ENCODE measurements around the gene WNK4.

Gene WNK4

DNA sequence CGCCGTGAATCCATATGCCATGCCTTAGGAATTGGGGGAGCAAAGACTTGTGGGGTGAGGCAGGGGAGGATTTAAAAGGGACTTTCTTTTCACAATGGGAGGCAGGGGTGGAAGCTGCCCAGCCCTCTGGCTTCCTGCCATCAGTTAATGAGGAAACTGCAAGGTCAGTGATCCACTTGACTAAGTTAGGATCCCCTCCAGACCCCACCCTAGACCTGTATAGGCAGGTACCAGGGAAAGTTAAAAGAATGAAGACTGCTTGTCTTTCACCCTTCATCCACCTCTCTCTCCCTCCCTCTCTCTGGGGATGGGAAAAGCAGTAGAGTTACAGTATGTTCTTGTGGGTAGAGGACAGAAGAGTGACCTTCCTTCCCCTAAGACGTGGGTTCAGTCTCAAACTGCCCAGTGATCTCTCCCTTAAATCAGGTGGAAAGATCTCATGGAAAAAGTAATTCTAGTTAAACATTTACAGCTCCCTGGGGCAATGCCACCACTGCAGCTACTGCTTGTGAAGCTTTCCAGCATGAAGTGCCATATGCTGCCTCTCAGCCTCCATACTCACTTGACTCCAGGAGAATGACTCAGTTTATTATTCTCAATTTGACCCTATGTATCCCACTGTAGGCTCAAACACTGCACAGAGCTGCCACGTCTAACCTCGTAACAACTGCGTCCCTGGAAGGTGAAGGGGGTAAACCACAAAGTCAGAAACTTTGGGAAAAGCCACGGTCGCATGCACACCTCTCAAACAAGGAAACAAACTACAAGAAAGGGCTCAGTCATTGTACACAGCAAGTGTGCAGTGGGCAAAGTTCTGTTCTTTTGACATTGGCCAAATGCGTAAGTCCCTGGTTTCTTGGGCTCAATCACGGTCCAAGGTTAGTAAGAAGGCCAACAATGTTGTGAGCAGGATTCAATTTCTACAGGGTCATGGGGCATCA lies 16.9 kb downstream of the WNK4 start:
- no peak for DNase-seq

GRCh38 chr17:42798011-42798382 lies 17.6 kb downstream of the WNK4 start:
- no peak for DNase-seq

GRCh38 chr17:42798383-42799380 lies 18.3 kb downstream of the WNK4 start, which contains the start of the genes CNTD1 and COA3:
CNTD1 (plus strand) TSS chr17:42798861; CDS start chr17:42799068, 207 bp downstream.
COA3 (minus strand) TSS chr17:42798704; CDS start chr17:42798681, 23 bp downstream.
- peak; percentile 86 for DNase-seq

DNA sequence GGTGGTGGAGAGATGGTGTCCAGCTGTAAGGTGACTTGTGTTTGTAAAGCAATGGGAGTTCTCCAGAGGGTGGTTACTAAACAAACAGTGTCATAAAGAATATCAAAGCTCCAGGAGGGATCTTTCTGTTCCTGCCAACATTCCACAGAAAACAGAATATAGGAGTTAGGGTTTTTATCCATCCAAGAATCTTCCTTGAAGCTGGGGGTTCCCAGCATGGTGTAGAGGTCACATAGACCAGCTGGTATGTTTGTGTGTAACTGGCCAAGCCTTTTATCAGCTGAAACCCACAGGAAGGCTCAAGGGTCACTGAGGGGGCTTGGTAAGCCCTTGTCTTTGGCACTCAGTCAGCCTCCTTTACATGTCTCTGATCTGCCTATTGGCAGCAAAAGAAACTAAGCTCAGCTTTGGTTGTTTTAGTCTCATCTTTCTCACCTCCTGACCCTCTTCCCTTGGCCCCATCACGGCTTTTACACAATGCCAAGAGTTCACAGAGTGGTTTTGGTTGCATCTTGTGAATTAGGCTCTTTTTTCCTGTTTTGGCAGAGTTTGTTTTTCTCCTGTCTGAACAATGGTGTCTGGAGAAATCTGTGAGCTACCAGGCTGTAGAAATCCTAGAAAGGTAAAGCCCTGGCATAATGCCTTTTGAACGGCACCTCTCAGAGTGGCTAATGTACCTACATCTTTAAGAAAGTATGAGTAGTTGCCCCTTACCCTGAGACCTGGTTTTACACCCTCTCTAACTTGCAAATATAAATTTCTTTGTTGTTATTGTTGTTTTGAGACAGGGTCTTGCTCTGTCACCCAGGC lies 22.9 kb downstream of the WNK4 start:
- no peak for DNase-seq

- DNase-seq = no peak
These were observed 24.5 kb downstream of the WNK4 start for GRCh38 chr17:42804918-42805367.

DNA sequence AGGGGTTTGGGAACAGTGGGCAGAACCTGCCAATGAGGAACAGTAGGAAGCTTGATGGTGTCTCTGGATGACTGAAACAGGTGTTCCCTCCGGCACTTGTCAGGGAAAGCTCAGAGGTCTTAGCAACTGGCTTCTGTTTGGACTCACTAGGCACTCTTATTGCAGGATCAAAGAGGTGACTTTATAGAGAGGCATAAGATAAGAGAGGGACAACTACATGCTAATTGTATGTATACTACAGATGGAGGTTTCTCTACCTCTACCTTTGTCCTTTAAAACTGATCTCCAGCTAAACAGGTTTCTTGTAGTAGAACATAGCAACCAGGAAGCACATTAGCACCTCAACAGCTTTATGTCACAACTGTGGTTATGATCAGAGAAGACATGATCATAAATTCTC lies 25.8 kb downstream of the WNK4 start:
- no peak for DNase-seq

GRCh38 chr17:42809250-42809649 lies 28.8 kb downstream of the WNK4 start:
- DNase-seq = peak; percentile 74

DNA sequence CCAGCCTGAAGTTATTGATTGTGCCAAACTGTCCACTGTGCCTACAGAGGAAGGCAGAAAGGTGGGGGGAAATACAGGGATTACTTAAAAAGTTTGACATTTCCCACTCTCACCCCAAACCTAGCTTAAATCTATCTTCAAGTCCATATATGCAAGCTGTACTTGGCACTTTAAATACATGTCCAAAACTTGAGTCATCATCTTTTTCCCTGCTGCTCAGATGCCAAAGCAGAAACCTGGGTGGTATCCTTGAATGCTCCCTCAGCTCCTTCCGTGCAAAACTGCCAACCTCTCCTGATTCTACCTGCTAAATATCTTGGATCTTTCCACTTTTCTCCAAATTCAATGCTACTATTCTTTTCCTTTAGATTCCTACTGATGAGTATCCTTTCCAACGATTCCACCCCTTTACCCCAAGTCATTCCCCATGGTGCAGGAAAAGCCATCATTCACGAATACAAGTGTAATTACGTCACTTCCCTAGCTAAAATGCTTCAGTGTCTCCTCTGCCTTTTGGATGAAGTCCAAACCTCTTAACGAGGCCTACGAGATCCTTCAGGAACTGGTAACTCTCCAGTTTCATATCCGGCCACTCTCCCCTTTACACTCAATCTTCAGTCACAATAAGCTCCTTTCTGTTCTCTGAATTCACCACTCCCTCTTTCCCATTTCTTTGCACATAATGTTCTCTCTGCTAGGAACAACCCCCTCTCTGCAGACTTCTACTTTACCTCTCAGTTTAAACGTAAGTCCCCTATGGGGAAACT lies 34.4 kb downstream of the WNK4 start:
- peak; percentile 82 for DNase-seq

- peak; percentile 69 for DNase-seq
These were observed 37.5 kb downstream of the WNK4 start for GRCh38 chr17:42817866-42818265.

GRCh38 chr17:42818379-42818778 lies 38.0 kb downstream of the WNK4 start:
- no peak for DNase-seq

DNA sequence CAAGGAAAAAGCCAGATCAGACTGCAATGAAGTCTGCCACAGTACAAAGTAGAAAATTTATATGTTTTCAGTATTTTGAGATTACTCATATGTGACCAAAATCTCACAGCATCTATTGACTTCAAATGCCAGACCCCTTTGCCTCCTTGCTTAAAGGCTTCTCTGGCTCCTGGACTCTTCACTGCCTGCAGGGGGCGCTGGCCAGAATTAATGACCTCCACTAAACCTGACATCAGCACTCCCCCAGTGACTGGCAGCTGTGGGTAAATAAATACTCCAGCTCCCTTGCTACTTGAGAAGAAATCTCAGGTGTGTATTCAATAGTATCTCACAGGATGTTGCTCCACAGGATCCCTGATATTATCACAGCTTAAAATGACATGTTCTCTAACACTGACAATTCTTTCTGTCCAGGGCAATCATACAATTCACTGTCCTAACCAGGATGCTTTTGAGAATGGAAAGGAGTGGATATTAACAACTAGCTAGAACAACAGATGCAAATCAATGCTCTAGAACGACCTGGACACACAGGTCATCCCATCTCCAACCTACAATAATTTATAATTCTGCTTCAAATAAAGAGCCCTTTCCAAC lies 39.6 kb downstream of the WNK4 start:
- DNase-seq = peak; percentile 39

GRCh38 chr17:42821176-42821575 lies 40.8 kb downstream of the WNK4 start:
- DNase-seq = no peak

- no peak for DNase-seq
These were observed 47.1 kb downstream of the WNK4 start for GRCh38 chr17:42827472-42827871.

GRCh38 chr17:42830971-42831370 lies 50.6 kb downstream of the WNK4 start:
- no peak for DNase-seq

- DNase-seq = no peak
These were observed 52.0 kb downstream of the WNK4 start for GRCh38 chr17:42832213-42832933.

DNA sequence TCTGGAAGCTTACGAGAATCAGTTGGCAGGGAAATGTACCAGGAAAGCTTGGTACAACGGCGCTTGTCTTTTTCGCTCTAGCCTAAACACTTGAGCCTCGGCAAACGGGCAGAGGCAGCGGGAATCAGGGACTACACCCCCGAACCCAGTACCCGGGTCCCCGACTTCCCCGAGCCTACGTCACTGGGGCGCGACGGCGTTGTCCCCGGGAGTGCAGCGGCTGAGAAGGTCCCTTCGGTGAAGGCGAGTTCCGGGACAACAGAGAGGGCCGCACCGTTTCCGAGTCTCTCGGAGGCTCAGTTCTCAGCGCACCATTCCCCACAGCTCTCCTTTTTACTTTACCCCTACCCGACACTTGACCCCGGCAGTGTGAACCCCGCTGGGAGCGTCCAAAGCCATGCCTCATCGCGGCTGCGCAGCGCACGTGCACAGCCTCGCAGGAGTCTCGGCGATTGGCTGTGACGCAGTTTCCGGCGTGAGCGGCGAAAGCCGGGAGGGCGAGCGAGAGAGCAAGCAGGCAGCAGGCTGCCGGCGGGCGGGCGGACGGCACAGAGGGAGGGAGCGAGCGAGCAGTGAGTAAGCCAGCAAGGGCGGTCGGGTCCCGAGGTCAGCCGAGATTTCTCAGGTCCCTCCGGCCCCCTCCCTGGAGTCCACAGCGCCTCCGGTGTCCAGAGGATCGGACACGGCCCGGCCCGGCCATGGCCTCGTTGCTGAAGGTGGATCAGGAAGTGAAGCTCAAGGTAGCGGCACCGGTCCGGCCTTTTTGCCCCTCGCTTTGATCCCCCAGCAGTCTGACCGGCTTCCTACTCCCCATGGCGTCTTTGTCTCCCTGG lies 52.7 kb downstream of the WNK4 start, which contains the start of gene PSME3:
Gene PSME3 (plus strand): TSS at position 464 of the 833 bp plus-strand sequence. CDS start 235 bp downstream, at position 699.
- peak; percentile 86 for DNase-seq

- DNase-seq = no peak
These were observed 53.5 kb downstream of the WNK4 start for GRCh38 chr17:42833767-42834422.

GRCh38 chr17:42835732-42836131 lies 55.3 kb downstream of the WNK4 start:
- no peak for DNase-seq
